ENCODE measurements around the gene TNS3. TPM values are rescaled to one million over a fixed set of nuclear protein-coding genes. Genes with fewer than 3 reads are reported as not detected.

The TNS3 gene
- total RNA-seq, 1 donor from 2014 or later, result 426 TPM

- H3K4me1 Mint-ChIP-seq (ENCODE audit: low read depth), result peaks cover 93% of the 10 kb centered on the region
- DNase-seq (ENCODE audit: low spot score), result no peak
- H3K4me3 Mint-ChIP-seq (ENCODE audit: unreplicated experiment), result peak overlapping the region; percentile 67
- no peaks in the 10 kb centered on the region for H3K27me3 Mint-ChIP-seq (ENCODE audit: low read depth)
- TF ChIP-seq CTCF (IDR thresholded peaks at IDR 0.05), result peak; percentile 15
- peak overlapping the region; percentile 99 for H3K27ac Mint-ChIP-seq (ENCODE audit: unreplicated experiment)
- no peaks in the 10 kb centered on the region for H3K9me3 Mint-ChIP-seq (ENCODE audit: low read depth)
- peaks cover 33% of the 10 kb centered on the region for H3K36me3 Mint-ChIP-seq (ENCODE audit: low read depth)
Observed at GRCh38 chr7:47571331-47572093, 10.4 kb downstream of the TNS3 start.

GRCh38 chr7:47570649-47571050, 11.3 kb downstream of the TNS3 start:
- Mint-ChIP-seq H3K36me3 (ENCODE audit: low read depth) (peaks cover 30% of the 10 kb centered on the region), H3K27me3 (ENCODE audit: low read depth) (no peaks in the 10 kb centered on the region), H3K9me3 (ENCODE audit: low read depth) (no peaks in the 10 kb centered on the region), H3K4me1 (ENCODE audit: low read depth) (peaks cover 93% of the 10 kb centered on the region), H3K27ac (ENCODE audit: unreplicated experiment) (peak overlapping the region; percentile 99), H3K4me3 (ENCODE audit: unreplicated experiment) (peak overlapping the region; percentile 67)
- TF ChIP-seq CTCF (IDR thresholded peaks at IDR 0.05), result no peak
- no peak for DNase-seq (ENCODE audit: low spot score)

- no peaks in the 10 kb centered on the region for H3K27me3 Mint-ChIP-seq (ENCODE audit: low read depth)
- no peak for DNase-seq (ENCODE audit: low spot score)
- H3K36me3 Mint-ChIP-seq (ENCODE audit: low read depth), result peaks cover 27% of the 10 kb centered on the region
- H3K27ac Mint-ChIP-seq (ENCODE audit: unreplicated experiment), result peak overlapping the region; percentile 79
- no peak for TF ChIP-seq CTCF (IDR thresholded peaks at IDR 0.05)
- H3K9me3 Mint-ChIP-seq (ENCODE audit: low read depth), result no peaks in the 10 kb centered on the region
- no peak overlapping the region for H3K4me3 Mint-ChIP-seq (ENCODE audit: unreplicated experiment)
- H3K4me1 Mint-ChIP-seq (ENCODE audit: low read depth), result peaks cover 86% of the 10 kb centered on the region
Observed at GRCh38 chr7:47568547-47568946, 13.4 kb downstream of the TNS3 start.

GRCh38 chr7:47568056-47568455, 13.9 kb downstream of the TNS3 start:
- H3K4me3 Mint-ChIP-seq (ENCODE audit: unreplicated experiment), result no peak overlapping the region
- peak overlapping the region; percentile 33 for H3K27ac Mint-ChIP-seq (ENCODE audit: unreplicated experiment)

More at GRCh38 chr7:47568056-47568455, 13.9 kb downstream of the TNS3 start:
- no peak for TF ChIP-seq CTCF (IDR thresholded peaks at IDR 0.05)
- no peaks in the 10 kb centered on the region for H3K27me3 Mint-ChIP-seq (ENCODE audit: low read depth)
- peaks cover 86% of the 10 kb centered on the region for H3K4me1 Mint-ChIP-seq (ENCODE audit: low read depth)
- peaks cover 27% of the 10 kb centered on the region for H3K36me3 Mint-ChIP-seq (ENCODE audit: low read depth)
- no peaks in the 10 kb centered on the region for H3K9me3 Mint-ChIP-seq (ENCODE audit: low read depth)
- no peak for DNase-seq (ENCODE audit: low spot score)

Data from chondrocyte (in vitro differentiated cells).